Loucy (cell line): ENCODE results near the gene WWTR1.

ENCODE experiments used
- EZH2phosphoT487 ChIP-seq: fragments of 200-600 bp; IDR thresholded peaks from 2 replicates; pipeline ENCODE4 v1.6.1; 2018; ENCODE audit warnings: antibody characterized with exemption, mild to moderate bottlenecking, moderate library complexity, borderline replicate concordance
- TF ChIP-seq, protein P1 (sequence below): fragments of 200-600 bp; sonication (generic); conservative IDR thresholded peaks from 2 replicates; pipeline ENCODE4 v1.5.1; 2014; ENCODE audit warnings: mild to moderate bottlenecking, antibody characterized with exemption, low read length

- TF ChIP-seq, protein P1, sequence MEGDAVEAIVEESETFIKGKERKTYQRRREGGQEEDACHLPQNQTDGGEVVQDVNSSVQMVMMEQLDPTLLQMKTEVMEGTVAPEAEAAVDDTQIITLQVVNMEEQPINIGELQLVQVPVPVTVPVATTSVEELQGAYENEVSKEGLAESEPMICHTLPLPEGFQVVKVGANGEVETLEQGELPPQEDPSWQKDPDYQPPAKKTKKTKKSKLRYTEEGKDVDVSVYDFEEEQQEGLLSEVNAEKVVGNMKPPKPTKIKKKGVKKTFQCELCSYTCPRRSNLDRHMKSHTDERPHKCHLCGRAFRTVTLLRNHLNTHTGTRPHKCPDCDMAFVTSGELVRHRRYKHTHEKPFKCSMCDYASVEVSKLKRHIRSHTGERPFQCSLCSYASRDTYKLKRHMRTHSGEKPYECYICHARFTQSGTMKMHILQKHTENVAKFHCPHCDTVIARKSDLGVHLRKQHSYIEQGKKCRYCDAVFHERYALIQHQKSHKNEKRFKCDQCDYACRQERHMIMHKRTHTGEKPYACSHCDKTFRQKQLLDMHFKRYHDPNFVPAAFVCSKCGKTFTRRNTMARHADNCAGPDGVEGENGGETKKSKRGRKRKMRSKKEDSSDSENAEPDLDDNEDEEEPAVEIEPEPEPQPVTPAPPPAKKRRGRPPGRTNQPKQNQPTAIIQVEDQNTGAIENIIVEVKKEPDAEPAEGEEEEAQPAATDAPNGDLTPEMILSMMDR: no peak
- no peak for TF ChIP-seq EZH2phosphoT487
Observed at GRCh38 chr3:149648525-149648924, 9.3 kb downstream of the WWTR1 start.
